HG02642 (cell line): ENCODE results near the gene ADAM12.

Source experiments
- ATAC-seq: cut with Tn5 transposase; IDR thresholded peaks from one replicate; pipeline ENCODE4 v1.9.1; 2021; ENCODE audit warnings: mild to moderate bottlenecking; ENCODE audit not compliant: unreplicated experiment, poor library complexity

The ADAM12 gene

GRCh38 chr10:126221874-126222273, 166.4 kb downstream of the ADAM12 start:
- no peak for ATAC-seq

DNA sequence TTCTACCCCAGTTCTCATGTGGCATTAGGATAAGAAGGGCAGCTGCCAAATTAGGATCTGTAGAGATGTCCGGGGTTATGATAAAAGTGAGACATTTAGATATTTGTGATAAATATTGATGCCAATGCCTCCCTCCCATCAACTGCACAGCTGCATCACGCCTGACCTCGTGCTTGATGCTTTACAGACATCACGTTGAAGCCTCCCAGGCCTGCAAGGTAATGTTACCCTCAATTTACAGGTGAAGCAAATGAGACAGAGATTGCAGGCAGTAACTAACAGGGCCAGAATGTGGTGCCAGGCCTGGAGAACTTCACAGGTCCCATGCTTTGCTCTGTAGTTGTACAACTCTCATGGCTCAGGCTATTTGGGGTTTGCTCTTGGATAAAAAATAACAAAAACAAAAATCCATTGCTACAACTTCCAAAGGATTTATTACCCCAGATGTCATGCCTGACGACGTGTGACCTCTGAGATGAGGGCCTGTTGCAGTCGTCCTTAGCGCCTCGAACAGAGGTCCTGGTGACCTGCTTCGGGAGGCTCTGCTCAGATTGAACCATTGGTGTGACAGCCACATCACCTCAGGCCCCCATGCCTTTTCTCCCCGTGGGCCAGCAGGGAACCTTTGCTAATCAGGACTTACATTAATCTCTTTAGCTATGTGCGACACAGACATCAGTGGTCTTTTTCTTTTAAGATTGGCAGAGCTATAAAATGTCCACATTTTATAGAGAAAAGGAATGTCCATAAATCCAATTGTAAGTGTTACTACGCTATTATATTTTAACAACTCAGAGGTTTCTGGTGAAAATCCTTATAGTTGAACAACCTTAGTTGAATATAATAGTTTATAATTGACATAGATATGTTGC, 169.3 kb downstream of the ADAM12 start:
- ATAC-seq = no peak

- no peak for ATAC-seq
Observed at GRCh38 chr10:126218174-126218573, 170.1 kb downstream of the ADAM12 start.

DNA sequence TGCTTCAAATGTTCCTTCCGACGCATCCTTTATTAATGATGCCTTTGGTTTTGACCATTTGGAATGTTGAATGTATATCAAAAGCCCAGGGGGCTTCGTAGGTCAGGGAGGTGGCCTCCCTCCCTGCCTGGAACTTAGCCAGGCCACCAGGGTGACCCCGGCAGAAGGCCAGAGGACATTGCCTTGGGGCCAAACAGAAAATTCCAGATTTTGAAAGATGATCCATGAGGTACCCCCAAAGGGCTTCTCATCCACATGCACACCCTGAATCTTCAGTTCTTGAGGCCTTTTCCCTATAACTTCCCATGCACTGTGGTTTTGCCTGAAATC, 171.7 kb downstream of the ADAM12 start:
- ATAC-seq = no peak

- no peak for ATAC-seq
Observed at GRCh38 chr10:126215746-126216631, 172.3 kb downstream of the ADAM12 start.

- no peak for ATAC-seq
Observed at GRCh38 chr10:126214679-126215078, 173.6 kb downstream of the ADAM12 start.

DNA sequence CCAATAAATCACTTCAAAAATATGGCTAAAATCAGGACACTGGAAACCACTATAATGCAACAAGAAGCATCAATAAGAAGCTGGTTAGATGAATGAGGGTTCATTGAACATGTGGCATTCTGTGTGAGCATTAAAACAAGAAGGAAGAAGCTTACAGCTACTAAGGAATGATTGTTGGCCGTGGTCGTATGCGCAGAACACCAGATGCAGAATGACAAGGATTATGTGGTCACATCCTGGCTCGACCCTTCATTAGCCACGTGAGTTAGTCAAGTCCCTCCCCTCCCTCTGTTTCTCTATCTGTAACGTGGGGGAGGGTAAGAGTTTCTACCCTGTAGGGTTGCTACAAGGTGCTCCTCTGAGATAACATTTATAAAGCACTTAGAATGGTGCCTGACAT, 174.3 kb downstream of the ADAM12 start:
- ATAC-seq = no peak

DNA sequence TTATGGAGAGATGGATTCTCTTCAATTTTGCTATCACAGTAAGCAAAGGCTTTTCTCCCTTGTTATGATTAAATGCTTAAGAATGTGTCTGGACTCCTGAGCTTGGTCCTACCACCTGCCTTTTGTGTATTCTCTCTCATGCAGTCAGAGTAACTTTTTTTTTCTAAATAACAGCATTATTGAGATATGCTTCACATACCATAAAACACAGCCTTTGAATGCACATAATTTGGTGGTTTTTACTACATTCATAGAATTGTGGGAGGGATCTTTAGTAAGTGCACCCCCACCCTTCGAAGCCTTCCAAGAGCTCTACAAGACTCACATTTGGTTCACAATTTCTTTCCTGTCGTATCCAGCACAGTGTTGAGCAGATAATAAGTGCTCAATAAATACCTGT, 175.5 kb downstream of the ADAM12 start:
- no peak for ATAC-seq

GRCh38 chr10:126210051-126210651, 178.1 kb downstream of the ADAM12 start:
- ATAC-seq = no peak

DNA sequence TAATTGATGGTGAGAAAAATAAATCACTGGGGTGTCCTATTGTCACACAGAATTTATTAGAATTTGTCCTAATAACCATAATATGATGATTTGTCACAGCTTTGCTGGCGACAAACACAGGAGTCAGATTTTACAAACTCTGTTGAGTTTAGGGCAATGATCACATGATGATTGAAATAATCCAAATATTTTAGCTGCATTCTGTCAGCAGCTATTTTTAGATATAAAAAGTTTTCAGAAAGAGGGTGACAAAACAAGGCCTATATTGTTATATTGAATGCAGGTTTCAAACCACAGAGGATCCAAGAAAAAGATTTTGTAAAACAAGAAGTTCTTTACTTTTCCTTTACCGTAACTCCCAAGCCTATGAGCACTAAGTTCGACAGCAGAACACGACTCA, 178.8 kb downstream of the ADAM12 start:
- no peak for ATAC-seq

DNA sequence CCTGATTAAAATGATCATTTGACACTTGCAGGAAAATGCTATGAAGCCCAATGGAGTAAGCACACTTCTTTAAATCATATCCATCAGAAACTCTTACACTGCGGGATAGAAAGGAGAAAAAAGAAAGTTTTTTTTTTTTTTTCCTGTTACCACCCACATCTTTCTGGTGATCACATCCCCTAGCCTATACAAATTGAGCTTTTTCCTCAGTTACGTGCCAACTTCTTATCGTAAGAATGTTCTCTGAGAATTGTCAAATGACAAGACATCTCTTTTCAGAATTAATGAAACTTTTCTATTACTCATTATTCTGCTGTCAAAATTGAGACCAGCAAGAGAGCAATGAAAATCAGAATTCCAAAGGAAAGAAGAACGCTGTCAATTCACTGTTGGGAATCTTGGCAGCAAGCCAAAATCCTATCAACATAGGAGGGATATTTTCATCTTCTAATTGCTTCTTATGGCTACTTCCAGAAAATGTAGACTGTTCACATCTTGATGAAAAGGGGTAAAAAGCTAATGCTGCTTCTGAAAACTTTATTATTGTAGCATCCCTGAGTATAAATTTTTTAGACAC, 179.5 kb downstream of the ADAM12 start:
- ATAC-seq = no peak

DNA sequence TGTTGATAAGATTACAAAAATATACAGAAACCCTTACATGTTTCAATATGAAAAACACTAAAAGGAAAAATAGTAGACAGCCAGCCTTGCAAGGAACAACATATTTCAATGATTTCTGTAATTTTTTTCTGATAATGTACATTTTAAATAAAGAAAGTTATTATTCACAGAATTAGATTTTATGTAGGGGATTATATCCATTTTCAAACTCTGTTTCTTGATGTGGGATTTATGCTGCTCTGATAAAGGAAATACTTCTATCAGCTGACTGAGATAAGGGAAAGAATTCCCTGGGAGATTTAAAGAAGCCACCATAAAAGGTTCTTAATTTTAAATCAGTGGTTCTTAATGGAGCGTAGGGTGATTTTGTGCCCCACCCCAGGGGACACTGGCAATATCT, 180.4 kb downstream of the ADAM12 start:
- no peak for ATAC-seq

- ATAC-seq = no peak
Observed at GRCh38 chr10:126207313-126207771, 180.9 kb downstream of the ADAM12 start.

GRCh38 chr10:126205486-126206205, 182.6 kb downstream of the ADAM12 start:
- no peak for ATAC-seq

- no peak for ATAC-seq
Observed at GRCh38 chr10:126204320-126204719, 184.0 kb downstream of the ADAM12 start.

DNA sequence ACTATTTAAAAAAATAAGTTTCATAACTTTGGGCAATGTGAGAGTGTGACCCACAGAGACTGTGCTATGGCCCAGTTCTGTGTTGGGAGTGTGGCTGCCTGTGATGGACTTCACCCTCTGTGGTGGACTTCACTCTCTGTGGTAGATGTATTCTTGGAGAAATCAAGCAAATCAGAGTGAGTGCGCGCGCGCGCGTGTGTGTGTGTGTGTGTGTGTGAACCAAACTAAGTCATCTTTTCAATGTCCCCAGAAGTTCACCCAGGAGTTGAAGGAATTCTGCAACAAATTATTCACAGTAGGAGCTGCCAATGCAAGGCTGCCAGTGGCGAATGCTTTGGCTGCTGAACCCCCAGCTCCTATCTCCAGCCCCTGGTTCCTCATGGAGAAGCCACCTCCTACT, 184.5 kb downstream of the ADAM12 start:
- ATAC-seq = no peak

- ATAC-seq = no peak
Observed at GRCh38 chr10:126201603-126202002, 186.7 kb downstream of the ADAM12 start.

GRCh38 chr10:126199221-126199998, 188.9 kb downstream of the ADAM12 start:
- ATAC-seq = no peak

- ATAC-seq = no peak
Observed at GRCh38 chr10:126198681-126199080, 189.6 kb downstream of the ADAM12 start.
